GM23338 (cell line): Measurements from ENCODE around the gene UNC13C. TPM values are rescaled to one million over a fixed set of nuclear protein-coding genes. Genes with fewer than 3 reads are reported as not detected.

Source experiments
- EZH2 ChIP-seq: fragments of 200-600 bp; sonication (generic); IDR thresholded peaks from one replicate; pipeline ENCODE4 v1.8.0; 2017; ENCODE audit warnings: antibody characterized with exemption, mild to moderate bottlenecking, low read depth; ENCODE audit not compliant: unreplicated experiment
- EZH2phosphoT487 ChIP-seq: fragments of 200-600 bp; sonication (generic); IDR thresholded peaks from one replicate; pipeline ENCODE4 v1.8.1; 2018; ENCODE audit warnings: antibody characterized with exemption; ENCODE audit not compliant: unreplicated experiment
- NANOG ChIP-seq: IDR thresholded peaks from 2 replicates; pipeline ENCODE4 v1.6.1; 2016; ENCODE audit warnings: antibody characterized with exemption, borderline replicate concordance
- STAT1 ChIP-seq: IDR thresholded peaks from one replicate; pipeline ENCODE4 v1.6.1; 2016; ENCODE audit warnings: antibody characterized with exemption; ENCODE audit not compliant: unreplicated experiment
- ZNF114 ChIP-seq: fragments of 250-450 bp; sonication (Bioruptor Pico); IDR thresholded peaks from 2 replicates; pipeline ENCODE4 v1.5.0; 2020; ENCODE audit warnings: mild to moderate bottlenecking, moderate library complexity
- ZNF462 ChIP-seq: fragments of 250-450 bp; sonication (Bioruptor Pico); IDR thresholded peaks from 2 replicates; pipeline ENCODE4 v1.5.0; 2020; ENCODE audit warnings: mild to moderate bottlenecking, moderate library complexity
- polyA plus RNA-seq: library from polyadenylated mRNA; unstranded; fragments of >200 nt; fragmentation: Nextera tagmentation; extraction: Ambion mirVana; gene quantifications from 2 replicates; pipeline ENCODE4 v1.2.1, GENCODE V29; 2016
- total RNA-seq: library from RNA; depleted of rRNA; stranded (reverse); fragments of >200 nt; shearing (Covaris generic); gene quantifications from 2 replicates; pipeline ENCODE4 v1.2.3, GENCODE V29; 2014
- TF ChIP-seq, protein P1 (sequence below): IDR thresholded peaks from one replicate; pipeline ENCODE4 v1.6.1; 2018; ENCODE audit warnings: antibody characterized with exemption; ENCODE audit not compliant: unreplicated experiment

The UNC13C gene
- total and polyA plus RNA-seq, 2 experiments from 2014 or later: 0.03 TPM; not detected in 1

- TF ChIP-seq ZNF462 (CRISPR knock-in tag) (no peak), ZNF114 (CRISPR knock-in tag) (no peak), EZH2 (no peak), STAT1 (no peak), NANOG (no peak), EZH2phosphoT487 (no peak)
- TF ChIP-seq, protein P1, sequence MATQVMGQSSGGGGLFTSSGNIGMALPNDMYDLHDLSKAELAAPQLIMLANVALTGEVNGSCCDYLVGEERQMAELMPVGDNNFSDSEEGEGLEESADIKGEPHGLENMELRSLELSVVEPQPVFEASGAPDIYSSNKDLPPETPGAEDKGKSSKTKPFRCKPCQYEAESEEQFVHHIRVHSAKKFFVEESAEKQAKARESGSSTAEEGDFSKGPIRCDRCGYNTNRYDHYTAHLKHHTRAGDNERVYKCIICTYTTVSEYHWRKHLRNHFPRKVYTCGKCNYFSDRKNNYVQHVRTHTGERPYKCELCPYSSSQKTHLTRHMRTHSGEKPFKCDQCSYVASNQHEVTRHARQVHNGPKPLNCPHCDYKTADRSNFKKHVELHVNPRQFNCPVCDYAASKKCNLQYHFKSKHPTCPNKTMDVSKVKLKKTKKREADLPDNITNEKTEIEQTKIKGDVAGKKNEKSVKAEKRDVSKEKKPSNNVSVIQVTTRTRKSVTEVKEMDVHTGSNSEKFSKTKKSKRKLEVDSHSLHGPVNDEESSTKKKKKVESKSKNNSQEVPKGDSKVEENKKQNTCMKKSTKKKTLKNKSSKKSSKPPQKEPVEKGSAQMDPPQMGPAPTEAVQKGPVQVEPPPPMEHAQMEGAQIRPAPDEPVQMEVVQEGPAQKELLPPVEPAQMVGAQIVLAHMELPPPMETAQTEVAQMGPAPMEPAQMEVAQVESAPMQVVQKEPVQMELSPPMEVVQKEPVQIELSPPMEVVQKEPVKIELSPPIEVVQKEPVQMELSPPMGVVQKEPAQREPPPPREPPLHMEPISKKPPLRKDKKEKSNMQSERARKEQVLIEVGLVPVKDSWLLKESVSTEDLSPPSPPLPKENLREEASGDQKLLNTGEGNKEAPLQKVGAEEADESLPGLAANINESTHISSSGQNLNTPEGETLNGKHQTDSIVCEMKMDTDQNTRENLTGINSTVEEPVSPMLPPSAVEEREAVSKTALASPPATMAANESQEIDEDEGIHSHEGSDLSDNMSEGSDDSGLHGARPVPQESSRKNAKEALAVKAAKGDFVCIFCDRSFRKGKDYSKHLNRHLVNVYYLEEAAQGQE: no peak
Observed at GRCh38 chr15:54045397-54045796, 67.2 kb downstream of the UNC13C start (continued).
